Activated CD4-positive, alpha-beta T cell treated with anti-CD3 and anti-CD28 coated beads, Interleukin-2, amount 50 U/mL, for 4 hours (primary cell): Measurements from ENCODE around the gene CMTM8.
A peak's percentile ranks its signal among the peaks of the same experiment; 100 is the strongest.

Experiments
- DNase-seq, 2 experiments: peaks; one replicate each; pipeline ENCODE4 v3.0.0-alpha.2; 2020

The CMTM8 gene

GRCh38 chr3:32310336-32310735, 71.9 kb downstream of the CMTM8 start:
- no peak for DNase-seq

- DNase-seq = no peak
These were observed 72.7 kb downstream of the CMTM8 start for GRCh38 chr3:32310918-32311839.

- no peak for DNase-seq
These were observed 73.8 kb downstream of the CMTM8 start for GRCh38 chr3:32312251-32312650.

DNA sequence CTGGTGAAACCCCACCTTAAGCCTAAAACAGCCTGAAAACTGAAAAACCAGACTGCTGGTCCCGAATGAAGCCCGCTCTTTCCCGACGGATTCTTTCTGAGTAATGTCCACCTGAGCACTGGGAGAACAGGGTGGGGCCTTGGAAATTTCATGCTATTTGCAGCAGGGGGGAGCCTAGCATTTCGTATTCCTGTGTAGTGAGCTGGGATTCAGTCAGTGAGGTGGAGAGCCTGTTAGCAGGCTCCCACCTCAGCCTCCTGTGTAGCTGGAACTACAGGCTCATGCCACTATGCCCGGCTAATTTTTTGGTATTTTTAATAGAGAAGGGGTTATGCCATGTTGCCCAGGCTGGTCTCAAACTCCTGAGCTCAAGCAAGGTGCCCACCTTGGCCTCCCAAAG, 74.7 kb downstream of the CMTM8 start:
- DNase-seq = no peak

- DNase-seq = peak; percentile 18 to 20
These were observed 75.4 kb downstream of the CMTM8 start for GRCh38 chr3:32313723-32314473.

- no peak for DNase-seq
These were observed 77.0 kb downstream of the CMTM8 start for GRCh38 chr3:32315441-32315840.

- DNase-seq = no peak
These were observed 77.8 kb downstream of the CMTM8 start for GRCh38 chr3:32316319-32316718.

GRCh38 chr3:32316976-32317375, 78.5 kb downstream of the CMTM8 start:
- no peak for DNase-seq

DNA sequence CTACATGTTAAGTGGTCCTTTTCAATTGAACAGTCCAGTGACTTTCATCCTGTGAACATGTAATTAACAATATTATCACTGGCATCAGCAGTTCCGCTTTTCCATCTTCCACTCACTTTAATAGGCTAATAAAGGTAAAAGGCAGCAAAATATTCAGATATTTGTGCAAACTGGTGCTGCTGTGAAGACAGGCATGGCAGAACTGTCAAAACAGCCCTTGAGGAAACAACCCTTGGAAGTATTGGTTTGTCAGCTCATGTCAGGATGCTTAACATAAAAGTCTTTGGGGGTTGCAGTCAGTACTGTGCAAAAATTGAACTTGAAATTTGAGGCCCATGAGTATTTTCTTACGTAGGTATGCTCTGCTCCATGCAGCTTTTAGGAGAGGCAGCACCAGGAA, 81.1 kb downstream of the CMTM8 start:
- no peak for DNase-seq

DNA sequence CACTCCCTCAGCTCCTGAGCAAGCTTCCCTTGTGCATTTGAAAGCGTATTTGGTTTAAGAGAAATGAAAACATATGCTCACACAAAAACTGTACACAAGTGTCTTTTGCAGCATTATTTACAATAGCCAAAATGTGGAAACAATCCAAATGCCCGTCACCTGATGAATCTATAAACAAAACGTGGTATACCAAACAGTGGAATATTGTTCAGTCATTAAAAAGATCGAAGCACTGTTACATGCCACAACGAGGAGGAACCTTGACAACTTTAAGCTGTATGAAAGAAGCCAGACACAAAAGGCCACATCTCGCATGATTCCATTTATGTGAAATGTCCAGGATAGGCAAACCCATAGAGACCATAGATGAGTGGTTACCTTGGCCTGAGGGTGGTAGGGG, 81.6 kb downstream of the CMTM8 start:
- DNase-seq = no peak

DNA sequence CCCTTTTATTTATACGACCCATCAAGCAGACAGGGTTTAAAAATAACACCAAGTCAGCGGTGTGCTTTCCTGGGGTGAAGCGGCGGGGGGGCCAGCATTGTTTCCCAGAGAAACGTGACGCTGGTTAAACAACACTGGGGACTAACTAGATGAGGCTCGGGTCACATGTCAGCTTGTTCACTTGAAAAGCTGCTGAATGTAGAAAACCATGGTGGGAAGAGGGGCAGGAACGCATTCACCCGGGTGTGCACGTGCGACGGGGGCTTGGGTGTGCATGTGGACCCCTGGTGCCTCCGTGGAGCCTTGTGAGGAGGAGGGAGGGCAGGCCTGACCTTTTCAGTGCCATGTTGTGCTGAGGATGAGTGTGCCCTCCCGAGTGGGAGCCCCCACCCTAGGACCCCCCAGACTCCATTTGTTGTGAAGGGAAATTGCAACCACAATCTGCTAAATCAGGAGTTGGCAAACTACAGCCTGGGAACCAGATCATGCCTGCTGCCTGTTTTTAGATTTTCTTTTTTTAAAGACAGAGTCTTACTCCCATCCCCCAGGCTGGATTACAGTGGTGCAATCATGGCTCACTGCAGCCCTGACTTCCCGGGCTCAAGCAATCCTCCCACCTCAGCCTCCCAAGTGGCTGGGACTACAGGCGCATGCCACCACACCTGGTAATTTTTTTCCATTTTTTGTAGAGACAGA, 82.8 kb downstream of the CMTM8 start:
- DNase-seq = no peak

GRCh38 chr3:32322311-32322710, 83.8 kb downstream of the CMTM8 start:
- DNase-seq = no peak

GRCh38 chr3:32323604-32324003, 85.1 kb downstream of the CMTM8 start:
- no peak for DNase-seq

DNA sequence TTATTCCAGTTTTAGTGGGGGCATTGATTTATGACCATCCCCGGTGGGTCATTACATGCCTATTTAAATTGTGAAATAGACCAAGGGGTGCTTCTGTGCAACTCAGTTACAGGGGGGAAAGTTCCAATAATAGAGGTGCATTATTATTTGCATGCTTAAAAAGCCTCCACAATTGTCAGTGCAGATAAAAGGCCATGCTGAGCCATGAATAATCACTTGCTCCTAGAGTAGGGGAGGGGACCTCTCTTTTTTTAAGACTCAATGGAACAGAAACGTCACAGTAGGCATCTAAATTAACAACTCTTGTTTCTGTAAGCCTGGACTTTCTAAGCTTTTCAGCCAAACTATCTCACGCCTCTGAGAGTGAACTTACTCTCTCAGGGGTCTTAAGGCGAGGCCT, 86.7 kb downstream of the CMTM8 start:
- DNase-seq = no peak

DNA sequence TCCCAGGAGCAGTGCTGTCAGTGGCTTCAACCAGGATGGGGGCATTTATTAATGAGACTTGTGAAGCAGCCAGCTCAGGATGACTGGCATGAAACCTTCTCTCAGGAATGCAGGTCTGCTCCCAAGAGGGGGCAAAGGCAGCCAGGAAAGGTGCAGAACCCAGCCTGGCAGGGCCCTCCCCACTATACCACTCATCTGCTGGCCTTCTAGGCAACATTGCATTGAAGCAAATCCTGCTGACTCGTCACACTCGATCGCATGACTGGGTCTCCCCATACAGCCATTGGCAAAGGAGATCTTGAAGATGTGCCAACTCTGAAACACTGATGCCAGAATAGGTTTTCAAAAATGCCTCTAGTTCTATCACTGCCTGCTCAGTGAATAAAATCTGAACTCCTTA, 87.4 kb downstream of the CMTM8 start:
- no peak for DNase-seq

DNA sequence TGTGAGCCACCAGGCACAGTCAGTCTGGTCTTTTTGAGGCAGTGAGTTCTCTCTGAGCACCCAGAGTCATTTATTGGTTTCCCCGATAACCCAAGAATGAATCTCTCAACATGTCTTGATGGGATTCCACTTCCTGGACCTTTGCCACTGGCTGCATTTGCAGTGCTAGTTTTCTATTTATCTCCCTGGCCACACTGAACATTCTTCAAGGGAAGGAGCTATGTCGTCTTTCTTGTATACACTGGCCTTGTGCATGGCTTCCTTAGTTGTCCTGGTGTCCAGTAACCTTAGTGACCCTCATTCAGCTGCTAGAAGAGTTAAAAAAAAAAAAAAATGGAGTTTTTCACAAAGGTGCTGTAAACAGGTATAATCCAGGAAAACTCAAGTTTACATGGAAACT, 88.3 kb downstream of the CMTM8 start:
- DNase-seq = no peak

DNA sequence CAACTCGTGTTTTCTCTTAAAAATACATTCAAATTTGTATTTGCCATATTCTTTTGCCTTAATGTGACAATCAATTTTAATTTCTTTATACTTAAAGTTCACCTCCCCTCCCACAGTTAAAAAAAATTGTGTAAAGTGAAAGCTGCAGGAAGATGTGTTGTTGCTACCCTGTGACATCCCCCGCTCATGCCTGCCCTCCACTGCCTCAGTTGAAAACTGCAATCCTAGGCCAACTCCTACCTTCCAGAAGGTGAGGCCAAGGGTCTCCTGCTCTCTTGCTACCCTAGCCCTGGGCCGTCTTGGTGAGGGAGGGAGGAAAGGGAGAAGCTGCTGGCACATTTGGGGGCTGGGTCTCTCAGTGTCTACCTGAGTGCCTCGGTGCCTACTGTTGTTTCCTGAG, 96.2 kb downstream of the CMTM8 start:
- DNase-seq = peak; percentile 65 to 68

DNA sequence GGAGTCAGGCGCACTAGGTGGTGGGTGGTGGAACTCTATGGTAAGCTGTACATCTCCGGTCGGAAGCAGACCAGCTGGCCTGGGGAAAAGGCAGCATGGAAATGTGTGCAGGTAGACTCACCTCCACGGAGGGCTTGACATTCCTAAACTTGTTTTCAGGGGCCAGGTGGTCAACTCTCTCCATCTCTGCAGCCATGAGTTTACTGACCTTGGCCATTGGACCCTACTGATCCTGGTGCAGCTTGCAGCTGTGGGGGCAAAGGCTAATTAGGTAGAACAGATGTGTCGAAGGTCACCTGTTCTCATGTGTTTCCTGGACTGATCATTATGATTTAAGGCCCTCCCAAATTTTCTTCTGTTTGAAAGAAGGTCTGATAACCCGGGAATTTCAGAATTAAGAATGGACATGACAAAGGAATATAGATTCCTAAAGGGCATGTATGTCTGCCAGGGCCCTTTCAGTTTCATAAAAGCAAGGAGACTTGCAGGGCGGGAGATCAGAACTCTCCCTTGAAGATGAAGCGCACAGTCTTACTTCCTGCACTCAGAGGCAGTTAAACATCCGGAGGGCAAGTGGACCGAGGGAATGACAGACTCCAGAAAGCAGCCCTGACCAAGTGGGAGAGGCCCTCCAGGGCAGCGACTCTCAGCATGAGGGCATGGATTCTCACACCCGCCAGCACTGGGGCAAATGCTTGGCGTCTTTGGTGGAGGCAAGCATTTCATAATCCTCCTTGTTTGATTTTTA, 97.1 kb downstream of the CMTM8 start:
- no peak for DNase-seq

- DNase-seq = no peak
These were observed 97.6 kb downstream of the CMTM8 start for GRCh38 chr3:32336113-32336498.

DNA sequence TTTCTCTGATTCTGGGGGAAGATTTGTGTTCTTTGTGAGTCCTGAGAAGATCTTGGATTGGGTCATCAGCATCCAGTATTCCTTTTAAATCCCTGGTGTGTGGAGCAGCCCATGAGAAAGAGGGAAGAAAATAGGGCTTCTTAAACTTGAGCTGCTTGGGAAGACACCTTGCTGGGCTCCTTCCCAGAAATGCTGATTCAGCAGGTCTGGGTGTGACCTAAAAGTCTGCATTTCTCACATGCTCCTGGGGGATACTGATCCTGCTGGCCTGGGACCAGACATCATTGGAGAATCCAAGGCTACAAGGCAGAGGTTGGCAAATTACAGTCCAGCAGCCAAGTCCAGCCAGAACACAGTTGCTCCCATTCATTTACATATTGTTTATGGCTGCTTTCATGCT, 99.0 kb downstream of the CMTM8 start:
- no peak for DNase-seq

DNA sequence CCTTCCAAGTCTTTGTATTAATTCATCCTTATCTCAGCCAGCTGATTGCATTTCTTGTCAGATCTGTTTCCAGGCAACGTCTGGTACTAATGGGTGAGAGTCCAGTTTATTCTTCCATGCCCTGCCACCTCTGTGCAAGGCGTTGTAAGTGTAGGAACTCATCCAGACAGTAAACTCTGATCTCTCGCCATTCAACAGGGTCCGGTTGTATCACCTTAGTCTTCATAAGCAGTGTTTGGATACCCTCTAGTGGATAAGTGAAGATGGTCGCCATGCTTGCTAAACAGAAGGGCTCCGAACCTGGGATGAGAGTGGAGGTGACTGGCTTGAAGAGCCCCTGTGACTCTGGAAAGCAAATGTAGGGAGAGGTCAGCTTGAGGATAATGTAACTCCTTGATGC, 101.6 kb downstream of the CMTM8 start:
- DNase-seq = peak in 1 of 2 experiments; percentile 9

GRCh38 chr3:32340611-32341365, 102.3 kb downstream of the CMTM8 start:
- DNase-seq = no peak
